ENCODE data around the gene ELP5. TPM values are rescaled to one million over a fixed set of nuclear protein-coding genes. Genes with fewer than 3 reads are reported as not detected.

ELP5 gene
- total and polyA plus RNA-seq, 2 of the 4 experiments (the other 2 are of a cell fraction): 39.3 to 46.6 TPM

GRCh38 chr17:7263801-7264078, 11.7 kb downstream of the ELP5 start (continued):
- TF ChIP-seq ELK1 (IDR thresholded peaks at IDR 0.05; ENCODE audit: borderline replicate concordance, low read depth, low read length) (no peak), BHLHE40 (IDR thresholded peaks at IDR 0.05; ENCODE audit: low read depth, low read length) (no peak), USF2 (IDR thresholded peaks at IDR 0.05; ENCODE audit: low read depth, low read length) (no peak), MXI1 (IDR thresholded peaks at IDR 0.05; ENCODE audit: borderline replicate concordance, low read depth, low read length) (no peak), SMC3 (IDR thresholded peaks at IDR 0.05; ENCODE audit: low read depth, low read length) (no peak), MAZ (IDR thresholded peaks at IDR 0.05; ENCODE audit: borderline replicate concordance, low read depth, low read length) (no peak)
